GM19043 (cell line): ENCODE data around the gene ECM2.

Source experiments
- ATAC-seq: cut with Tn5 transposase; IDR thresholded peaks from one replicate; pipeline ENCODE4 v1.9.1; 2021; ENCODE audit warnings: low read depth; ENCODE audit not compliant: unreplicated experiment

ECM2 gene

DNA sequence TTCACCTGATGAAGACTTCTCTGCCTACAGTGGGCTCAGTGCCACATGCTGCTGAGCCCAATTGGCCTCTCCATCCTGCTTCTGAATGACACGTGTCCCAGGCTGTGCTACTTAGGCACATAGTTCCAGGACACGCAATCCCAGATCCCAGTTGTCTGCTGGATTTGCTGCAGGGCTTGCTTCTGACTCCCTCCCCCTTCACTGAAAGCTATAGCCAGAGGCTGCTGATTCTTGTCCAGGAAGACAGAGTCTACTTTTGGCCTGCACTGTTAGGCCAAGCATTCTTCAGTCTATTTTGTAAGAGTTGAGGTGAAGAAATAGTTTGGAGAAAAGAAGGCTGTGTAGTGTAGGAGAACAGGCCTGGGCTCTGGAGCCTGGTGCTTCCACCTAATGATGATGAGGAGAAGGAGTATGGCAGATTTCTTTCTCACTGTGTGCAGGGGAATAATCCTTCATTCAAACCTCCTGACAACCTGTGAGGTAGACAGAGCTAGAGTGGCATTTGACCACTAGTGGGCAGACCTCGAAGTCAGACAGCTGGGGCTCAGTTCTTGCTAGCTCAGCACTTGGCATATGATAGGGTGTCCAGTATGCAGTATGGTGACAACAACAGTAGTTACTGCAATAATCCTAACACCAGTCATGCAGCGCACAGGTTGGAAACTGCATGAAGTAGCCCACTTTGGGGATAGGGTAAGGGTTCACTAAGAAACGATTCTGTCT, 34.0 kb downstream of the ECM2 start:
- ATAC-seq, result no peak

- no peak for ATAC-seq
Measured at GRCh38 chr9:92500725-92501124, 35.1 kb downstream of the ECM2 start.

DNA sequence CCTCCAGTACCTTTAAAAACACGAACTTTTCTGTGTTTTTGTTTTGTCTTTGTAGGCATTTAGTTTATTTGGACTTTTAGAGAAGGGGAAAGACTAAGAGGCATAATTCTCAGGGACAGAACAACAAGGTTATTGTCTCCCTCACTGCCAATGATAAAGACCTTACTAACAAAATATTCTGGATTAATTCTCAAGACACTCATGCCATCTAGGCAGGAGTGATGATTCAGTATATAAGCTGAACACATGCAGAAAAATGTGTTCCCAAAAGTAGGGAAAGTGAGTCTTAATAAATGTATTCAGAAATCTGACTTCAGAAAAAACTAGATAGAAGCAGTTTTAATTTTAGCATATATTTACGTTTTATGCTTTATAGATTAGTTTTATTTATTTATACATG, 36.1 kb downstream of the ECM2 start:
- ATAC-seq, result no peak

DNA sequence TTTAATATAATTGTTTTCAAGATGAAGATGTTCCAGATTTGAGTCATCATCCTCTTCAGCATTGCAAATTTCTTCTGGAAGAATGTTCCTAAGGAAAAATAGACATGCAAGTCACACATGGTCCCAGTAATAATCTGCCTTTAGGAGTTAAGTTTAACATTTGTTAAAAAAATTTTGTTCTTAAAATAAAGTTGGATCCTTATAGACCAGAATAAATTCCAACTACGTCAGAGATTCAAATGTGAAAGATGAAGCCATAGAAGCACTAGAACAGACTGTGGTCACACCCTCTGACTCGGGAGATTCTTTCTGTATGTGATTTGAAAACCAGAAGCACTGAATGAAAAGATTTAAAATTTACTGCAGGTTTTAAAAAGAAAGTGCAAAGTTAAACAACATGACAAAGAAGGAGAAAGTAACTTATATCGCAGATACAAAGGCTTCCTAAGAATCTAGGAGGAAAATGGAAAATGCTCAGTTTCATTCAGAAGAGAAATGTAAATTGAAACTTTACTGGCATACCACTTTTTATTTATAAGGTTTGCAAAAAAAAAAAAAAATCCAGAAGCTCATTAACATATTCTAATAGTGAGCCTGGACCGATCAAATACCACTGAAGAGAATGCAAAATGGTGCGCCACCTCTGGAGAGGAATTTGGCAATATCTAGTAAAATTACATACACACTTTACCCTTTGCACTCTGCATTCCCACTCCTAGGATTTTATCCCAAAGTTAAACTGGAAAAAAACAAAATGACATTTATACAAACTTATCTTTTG, 39.2 kb downstream of the ECM2 start:
- no peak for ATAC-seq

DNA sequence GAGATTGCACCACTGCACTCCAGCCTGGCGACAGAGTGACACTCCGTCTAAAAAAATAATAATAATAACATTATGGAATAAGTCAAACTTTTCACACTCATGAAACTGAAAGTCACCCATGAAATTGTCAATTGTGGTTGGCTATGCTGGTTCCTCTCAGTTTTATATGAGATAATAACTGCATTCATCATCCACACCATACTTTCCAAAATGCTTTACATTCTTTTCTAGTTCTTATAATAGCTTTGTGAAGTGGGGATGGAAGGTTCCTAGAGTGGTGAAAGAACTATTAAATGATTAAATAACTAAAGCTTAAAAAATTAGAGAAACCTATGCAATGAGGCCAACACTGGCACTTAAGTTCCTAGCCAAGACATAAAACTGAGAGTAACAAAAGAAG, 40.9 kb downstream of the ECM2 start:
- no peak for ATAC-seq

- ATAC-seq, result no peak
Measured at GRCh38 chr9:92493749-92494387, 41.9 kb downstream of the ECM2 start.

GRCh38 chr9:92492781-92493401, 42.9 kb downstream of the ECM2 start:
- no peak for ATAC-seq

DNA sequence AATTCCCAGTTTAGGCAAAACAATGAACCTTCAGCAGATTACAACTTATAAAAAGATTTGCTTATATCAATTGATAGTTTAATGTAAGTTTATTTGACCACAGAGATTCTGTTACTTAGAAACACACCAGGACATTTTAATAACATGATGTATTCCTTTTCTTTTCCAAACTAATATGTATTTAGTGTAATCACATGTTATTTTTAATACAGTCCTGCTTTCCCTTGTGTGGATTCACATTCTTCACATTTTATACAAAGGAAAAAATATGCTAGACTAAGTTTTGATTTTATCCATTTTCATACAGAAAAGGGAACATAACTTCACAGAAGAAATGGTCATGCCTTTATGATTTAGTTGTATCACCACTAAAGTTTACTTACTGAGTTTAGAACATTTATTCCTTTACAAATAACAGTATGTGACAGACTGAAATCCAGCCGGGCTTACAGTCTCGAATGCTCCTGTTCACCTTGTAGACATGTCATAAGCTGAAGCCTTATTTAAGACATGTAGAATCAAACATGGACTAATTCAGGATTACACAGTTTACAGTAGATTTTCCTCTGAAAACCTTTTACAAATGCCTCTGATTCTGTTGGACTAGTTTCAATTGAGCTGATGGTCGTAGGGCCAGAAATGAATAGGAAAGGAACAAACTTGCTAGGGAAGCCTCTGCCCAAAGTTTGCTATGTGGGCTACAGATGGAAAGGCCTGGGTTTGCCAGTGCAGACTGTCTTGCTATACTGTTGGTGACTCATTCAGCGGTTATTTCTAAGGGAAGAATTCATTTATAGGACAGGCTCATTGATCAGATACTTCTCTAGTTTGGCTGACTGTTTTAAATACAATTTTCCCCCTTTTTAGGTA, 46.9 kb downstream of the ECM2 start:
- no peak for ATAC-seq

- ATAC-seq, result no peak
Measured at GRCh38 chr9:92486371-92486770, 49.4 kb downstream of the ECM2 start.

DNA sequence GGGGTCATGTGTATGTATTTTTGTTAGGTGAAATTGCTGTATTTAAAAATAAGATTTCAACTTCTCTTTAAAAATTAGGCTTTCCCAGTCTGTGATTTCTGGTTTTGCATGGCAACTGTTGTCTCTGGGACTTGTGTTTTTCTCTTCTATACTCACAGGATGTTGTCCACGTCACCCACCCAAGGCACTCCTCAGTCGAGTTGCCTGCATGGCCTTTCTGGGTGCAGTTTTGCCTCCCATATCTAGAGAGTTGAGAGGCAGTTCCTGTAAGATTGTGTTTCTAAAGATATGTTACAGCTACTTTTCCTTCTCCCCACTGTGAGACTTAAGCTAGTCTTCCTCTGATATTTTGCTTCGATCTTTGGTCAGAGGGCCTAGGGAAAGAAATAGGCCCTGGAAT, 51.2 kb downstream of the ECM2 start:
- ATAC-seq, result no peak

- no peak for ATAC-seq
Measured at GRCh38 chr9:92483627-92484545, 51.9 kb downstream of the ECM2 start.

DNA sequence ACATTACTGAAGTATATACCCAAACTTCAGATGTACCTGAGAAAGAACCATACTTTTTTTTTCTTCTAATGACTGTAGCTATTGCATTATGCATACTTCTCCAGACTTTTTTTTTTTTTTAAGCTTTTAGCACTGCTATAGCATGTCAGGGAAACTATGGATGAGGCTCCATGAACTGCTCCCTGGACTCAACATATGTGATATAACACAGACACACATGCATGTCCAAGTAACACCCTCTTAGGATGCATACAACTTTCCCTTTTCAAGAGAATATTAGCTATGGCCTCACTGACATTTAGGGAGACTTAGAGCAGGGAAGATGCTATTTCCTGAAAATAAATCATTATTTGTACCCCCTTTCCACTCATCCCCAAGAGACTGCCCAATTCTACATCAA, 53.0 kb downstream of the ECM2 start:
- no peak for ATAC-seq

- ATAC-seq, result no peak
Measured at GRCh38 chr9:92482329-92482728, 53.5 kb downstream of the ECM2 start, which contains the start of gene ASPN. TSS of gene ASPN (minus strand) at chr9:92482506.

GRCh38 chr9:92480986-92481633, 54.7 kb downstream of the ECM2 start:
- no peak for ATAC-seq

DNA sequence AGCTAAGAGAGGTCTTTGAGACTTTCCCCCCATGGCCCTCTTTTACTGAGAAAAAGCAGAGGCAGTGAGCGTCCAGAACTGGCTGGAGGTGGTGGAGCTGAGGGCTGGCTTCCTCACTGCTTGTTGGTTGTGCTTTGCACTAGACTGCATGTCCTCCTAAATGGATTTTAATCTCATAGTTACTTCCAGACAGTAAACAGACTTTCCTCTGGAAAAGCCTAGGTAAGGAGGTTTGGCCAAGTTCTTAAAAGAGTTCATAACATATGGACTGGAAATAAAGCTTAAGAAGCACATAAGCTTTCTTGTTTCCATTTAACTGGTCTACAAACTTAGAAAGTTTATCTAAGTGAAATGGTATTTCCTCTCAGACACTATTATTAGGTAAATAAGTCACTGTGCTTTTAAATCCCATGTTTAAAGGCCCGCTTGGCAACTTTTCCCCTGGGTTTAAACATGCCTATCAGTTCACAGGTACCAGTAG, 55.5 kb downstream of the ECM2 start:
- ATAC-seq, result no peak

DNA sequence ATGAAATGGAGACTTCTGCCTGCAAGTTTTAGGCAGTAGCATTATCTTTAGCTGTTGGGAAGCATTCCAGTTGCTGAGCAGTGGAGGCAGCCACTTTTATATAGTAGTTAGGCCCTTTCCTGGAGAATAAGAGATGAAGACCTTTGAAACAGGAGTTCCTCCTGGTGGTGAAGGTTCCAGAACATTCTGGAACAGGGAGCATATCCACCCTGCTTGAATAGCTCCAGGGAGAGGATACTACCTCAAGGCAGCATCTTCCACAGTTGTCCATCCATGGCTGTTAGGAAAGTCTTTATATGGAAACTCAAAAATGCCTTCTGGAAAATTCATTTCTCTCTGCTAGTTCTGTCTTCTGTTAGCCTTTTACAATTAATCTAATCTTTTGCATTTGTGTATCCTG, 56.4 kb downstream of the ECM2 start:
- ATAC-seq, result no peak

DNA sequence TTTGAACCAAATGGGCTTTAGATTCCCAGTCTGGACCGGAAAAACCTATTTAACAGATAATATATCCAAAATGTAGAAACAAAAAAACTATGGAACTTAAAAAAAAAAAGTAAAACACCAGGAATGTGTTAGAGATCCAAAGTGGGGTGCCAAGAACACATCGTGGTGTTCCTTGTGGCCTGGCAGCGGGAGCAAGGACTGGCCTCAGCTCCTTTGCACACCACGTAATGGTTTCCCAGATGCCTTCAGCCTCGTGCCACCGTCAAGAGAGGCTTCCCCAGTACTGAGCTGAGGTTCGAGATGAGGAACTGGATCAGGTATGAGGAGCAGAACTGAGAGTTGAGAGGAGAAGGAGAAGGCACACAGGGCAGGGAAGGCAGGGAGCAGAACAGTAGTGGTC, 57.0 kb downstream of the ECM2 start:
- ATAC-seq, result no peak

DNA sequence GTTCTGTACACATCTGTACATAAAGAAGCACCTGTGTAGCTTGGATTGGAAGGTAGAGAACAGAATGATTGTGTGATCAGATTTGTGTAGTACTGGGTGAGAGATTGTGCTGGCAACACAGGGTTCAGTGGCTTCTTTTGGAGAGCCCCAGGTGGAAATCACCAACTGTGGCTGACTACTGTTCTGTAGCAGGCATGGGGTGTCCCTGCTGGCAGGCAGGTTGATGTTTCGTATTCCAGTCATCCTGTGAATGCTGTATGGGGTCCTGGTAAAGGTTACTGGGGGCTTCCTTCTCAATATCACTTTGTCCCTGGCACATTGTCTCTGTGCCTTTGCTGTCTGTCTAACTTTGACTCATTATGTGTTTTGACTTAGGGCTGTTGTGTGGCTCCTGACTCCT, 58.8 kb downstream of the ECM2 start:
- ATAC-seq, result no peak

DNA sequence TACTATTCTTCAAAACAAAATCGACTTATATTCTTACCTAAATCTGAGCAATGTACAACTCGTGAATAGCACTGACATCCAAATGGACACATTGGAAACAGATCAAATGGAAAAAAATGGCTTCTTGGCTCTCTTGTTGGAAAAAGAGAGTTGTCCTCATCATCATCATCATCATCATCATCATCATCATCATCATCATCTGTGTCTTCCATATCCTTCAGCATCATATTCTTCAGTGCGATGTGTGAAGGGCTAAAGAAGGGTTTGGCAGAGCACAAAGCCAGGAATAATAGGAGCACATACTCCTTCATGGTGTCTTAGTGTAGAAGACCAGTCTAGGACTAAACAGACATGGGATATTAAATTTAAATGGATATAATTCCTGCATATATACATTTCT, 61.2 kb downstream of the ECM2 start:
- no peak for ATAC-seq
